K562 (cell line): ENCODE results near the gene TLE6. TPM values are rescaled to one million over a fixed set of nuclear protein-coding genes. Genes with fewer than 3 reads are reported as not detected.
A peak's percentile ranks its signal among the peaks of the same experiment; 100 is the strongest.

ENCODE experiments used
- ADNP ChIP-seq: fragments of 200-800 bp; sonication (Bioruptor generic); IDR thresholded peaks from 2 replicates; pipeline ENCODE4 v1.6.1; 2016; ENCODE audit warnings: missing genetic modification characterization, missing compliant biosample characterization
- ASH1L ChIP-seq: fragments of 450-650 bp; IDR thresholded peaks from 2 replicates; pipeline ENCODE4 v1.6.1; 2018; ENCODE audit warnings: borderline replicate concordance, mild to moderate bottlenecking, low read depth; ENCODE audit not compliant: partially characterized antibody
- CBX5 ChIP-seq: IDR thresholded peaks from 2 replicates; pipeline ENCODE4 v1.6.1; 2014; ENCODE audit warnings: low read depth, borderline replicate concordance
- CEBPG ChIP-seq, 3 experiments: fragments of 200-800 bp in 1 of 3; sonication (Bioruptor generic) in 1 of 3; sonication (generic) in 1 of 3; formaldehyde crosslinking in 1 of 3; IDR thresholded peaks in 2 of 3; conservative IDR thresholded peaks in 1 of 3; 2 replicates each; pipeline versions ENCODE4 v1.6.1 to v1.8.0; 2016 to 2022; ENCODE audit warnings: missing compliant biosample characterization in 2 of 3, missing genetic modification characterization in 2 of 3, mild to moderate bottlenecking in 1 of 3, missing genetic modification reagents in 1 of 3
- CSDE1 ChIP-seq, 2 experiments: fragments of 450-650 bp; IDR thresholded peaks; 2 replicates each; pipeline ENCODE4 v1.6.1; 2016; ENCODE audit warnings: mild to moderate bottlenecking in 1 of 2
- CTBP1 ChIP-seq: fragments of 450-650 bp; IDR thresholded peaks from 2 replicates; pipeline ENCODE4 v1.6.1; 2016; ENCODE audit warnings: borderline replicate concordance
- DACH1 ChIP-seq: fragments of 450-650 bp; IDR thresholded peaks from 2 replicates; pipeline ENCODE4 v1.6.1; 2018; ENCODE audit not compliant: partially characterized antibody
- ETV6 ChIP-seq, 3 experiments: fragments of 150-350 bp in 1 of 3; sonication (generic) in 1 of 3; formaldehyde crosslinking in 1 of 3; IDR thresholded peaks; 2 replicates each; pipeline versions ENCODE4 v1.6.1 to v1.8.0; 2014 to 2022; ENCODE audit warnings: borderline replicate concordance in 2 of 3, low read depth in 2 of 3, antibody characterized with exemption in 1 of 3, low read length in 1 of 3, mild to moderate bottlenecking in 1 of 3, missing genetic modification reagents in 1 of 3
- JUN ChIP-seq, 2 experiments: sonication (generic) in 1 of 2; formaldehyde crosslinking in 1 of 2; IDR thresholded peaks; 2 replicates each; pipeline versions ENCODE4 v1.6.1 to v1.8.0; 2012 to 2022; ENCODE audit warnings: borderline replicate concordance in 2 of 2, mild to moderate bottlenecking in 2 of 2, improper control_type of control experiment in 1 of 2, low read depth in 1 of 2, low read length in 1 of 2, missing genetic modification reagents in 1 of 2
- KDM5B ChIP-seq: fragments of 200-600 bp; sonication (generic); IDR thresholded peaks from 2 replicates; pipeline ENCODE4 v1.6.1; 2012; ENCODE audit warnings: low read depth, mild to moderate bottlenecking, moderate library complexity, low read length, control low read depth, inconsistent platforms; ENCODE audit not compliant: insufficient replicate concordance
- L3MBTL2 ChIP-seq: fragments of 450-650 bp; IDR thresholded peaks from 2 replicates; pipeline ENCODE4 v1.6.1; 2016; ENCODE audit warnings: mild to moderate bottlenecking, moderate library complexity
- MAFG ChIP-seq: fragments of 450-650 bp; conservative IDR thresholded peaks from 2 replicates; pipeline ENCODE4 v1.6.1; 2016; ENCODE audit warnings: missing genetic modification characterization, missing compliant biosample characterization
- MTA1 ChIP-seq: fragments of 450-650 bp; IDR thresholded peaks from 2 replicates; pipeline ENCODE4 v1.6.1; 2017; ENCODE audit warnings: borderline replicate concordance
- NFATC3 ChIP-seq: fragments of 450-650 bp; IDR thresholded peaks from 2 replicates; pipeline ENCODE4 v1.6.1; 2017; ENCODE audit warnings: mild to moderate bottlenecking
- POLR2AphosphoS5 ChIP-seq: IDR thresholded peaks from 2 replicates; pipeline ENCODE4 v1.6.1; 2011; ENCODE audit warnings: mild to moderate bottlenecking, low read depth, low read length, moderate library complexity; ENCODE audit not compliant: control insufficient read depth, insufficient read depth
- POLR3G ChIP-seq: IDR thresholded peaks from 2 replicates; pipeline ENCODE4 v1.6.1; 2011; ENCODE audit not compliant: insufficient read length, insufficient replicate concordance; ENCODE audit errors: extremely low read depth
- RFX5 ChIP-seq: IDR thresholded peaks from 2 replicates; pipeline ENCODE4 v1.6.1; 2011; ENCODE audit warnings: low read depth, mild to moderate bottlenecking, improper control_type of control experiment, low read length
- ZKSCAN3 ChIP-seq: fragments of 250-450 bp; sonication (Bioruptor Pico); IDR thresholded peaks from 2 replicates; pipeline ENCODE4 v1.4.0; 2020
- ZNF324 ChIP-seq: fragments of 250-450 bp; sonication (Bioruptor Pico); IDR thresholded peaks from 2 replicates; pipeline ENCODE4 v1.4.0; 2020; ENCODE audit warnings: mild to moderate bottlenecking
- ZNF354B ChIP-seq: fragments of 250-450 bp; sonication (Bioruptor Pico); IDR thresholded peaks from 2 replicates; pipeline ENCODE4 v1.4.0; 2020
- ZNF445 ChIP-seq: fragments of 250-450 bp; sonication (Bioruptor Pico); IDR thresholded peaks from 2 replicates; pipeline ENCODE4 v1.4.0; 2020; ENCODE audit warnings: low read depth, mild to moderate bottlenecking, moderate library complexity
- polyA plus RNA-seq, 8 experiments: library from polyadenylated mRNA; depleted of rRNA in 4 of 8; stranded (reverse) in 5 of 8; unstranded in 3 of 8; fragments of >200 nt; fragmentation: Nextera tagmentation in 2 of 8; fragmentation: Illumina TruSeq in 1 of 8; extraction: Ambion mirVana in 2 of 8; extraction: Trizol in 1 of 8; gene quantifications; 2 replicates each; pipeline versions ENCODE4 v1.2.1 to v1.2.3, GENCODE V29; 2011 to 2014; ENCODE audit warnings: inconsistent platforms in 1 of 8, missing spikeins in 1 of 8
- total RNA-seq, 7 experiments: library from RNA; depleted of rRNA in 6 of 7; stranded (reverse); fragments of >200 nt in 6 of 7; fragmentation: Illumina TruSeq in 2 of 7; extraction: Trizol in 2 of 7; gene quantifications; 2 replicates each; pipeline versions ENCODE4 v1.2.1 to v1.2.3, GENCODE V29; 2011 to 2021; ENCODE audit warnings: low replicate concordance in 1 of 7
- TF ChIP-seq, protein P1 (sequence below): fragments of 450-650 bp; IDR thresholded peaks from one replicate; pipeline ENCODE4 v1.6.1; 2018; ENCODE audit warnings: mild to moderate bottlenecking, moderate library complexity; ENCODE audit not compliant: partially characterized antibody
- TF ChIP-seq, protein P2 (sequence below): sonication (generic); IDR thresholded peaks from 2 replicates; pipeline ENCODE4 v1.6.1; 2016
- TF ChIP-seq, protein P3 (sequence below): fragments of 250-450 bp; sonication (Bioruptor Pico); IDR thresholded peaks from 2 replicates; pipeline ENCODE4 v1.8.0; 2021; ENCODE audit warnings: mild to moderate bottlenecking, moderate library complexity

The TLE6 gene
- total and polyA plus RNA-seq, 9 of the 15 experiments (the other 6 are each of a cell fraction or from before 2014, with no cell fraction given) = 1.1 to 6.1 (median 2.5) TPM

DNA sequence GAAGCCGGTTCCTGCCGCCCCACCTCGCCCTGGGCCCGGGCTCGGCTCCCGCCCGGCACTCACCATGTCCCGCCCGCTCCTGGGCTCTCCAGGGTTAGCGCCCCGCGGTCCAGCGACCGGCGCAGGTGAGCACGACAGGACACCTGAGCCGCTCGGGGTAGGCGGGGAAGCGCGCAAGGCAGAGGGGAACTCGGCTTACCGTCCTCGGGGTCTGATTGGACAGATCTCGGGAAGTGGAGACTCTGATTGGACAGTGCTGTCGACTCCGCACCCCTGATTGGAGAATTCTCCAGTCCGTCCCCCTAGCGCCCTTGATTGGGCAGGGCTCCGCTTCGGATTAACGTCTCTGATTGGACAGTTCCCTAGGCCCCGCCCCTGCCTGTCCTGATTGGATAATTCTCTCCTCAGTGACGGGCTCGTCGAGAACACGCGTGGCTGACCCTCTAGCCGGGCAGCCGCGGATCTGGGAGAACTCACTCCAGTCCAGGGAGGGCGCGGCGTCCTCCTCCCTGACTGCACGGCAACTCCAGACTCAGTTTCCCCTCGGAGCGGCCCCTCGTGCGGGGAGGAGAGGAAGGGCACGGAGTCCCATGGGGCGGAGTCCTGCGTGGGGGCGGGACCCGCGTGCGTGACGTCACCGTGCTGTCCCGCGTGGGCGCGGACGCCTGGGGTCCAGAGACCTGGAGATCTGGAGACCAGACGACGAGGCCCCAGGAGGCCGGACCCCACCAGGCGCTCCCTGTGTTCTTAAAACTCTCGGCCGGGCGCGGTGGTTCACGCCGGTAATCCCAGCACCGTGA is 32.4 kb upstream of the TLE6 start, which contains the start of gene ZNF77 (continued):
- TF ChIP-seq, protein P1, sequence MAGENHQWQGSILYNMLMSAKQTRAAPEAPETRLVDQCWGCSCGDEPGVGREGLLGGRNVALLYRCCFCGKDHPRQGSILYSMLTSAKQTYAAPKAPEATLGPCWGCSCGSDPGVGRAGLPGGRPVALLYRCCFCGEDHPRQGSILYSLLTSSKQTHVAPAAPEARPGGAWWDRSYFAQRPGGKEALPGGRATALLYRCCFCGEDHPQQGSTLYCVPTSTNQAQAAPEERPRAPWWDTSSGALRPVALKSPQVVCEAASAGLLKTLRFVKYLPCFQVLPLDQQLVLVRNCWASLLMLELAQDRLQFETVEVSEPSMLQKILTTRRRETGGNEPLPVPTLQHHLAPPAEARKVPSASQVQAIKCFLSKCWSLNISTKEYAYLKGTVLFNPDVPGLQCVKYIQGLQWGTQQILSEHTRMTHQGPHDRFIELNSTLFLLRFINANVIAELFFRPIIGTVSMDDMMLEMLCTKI = no peak
- TF ChIP-seq, protein P2, sequence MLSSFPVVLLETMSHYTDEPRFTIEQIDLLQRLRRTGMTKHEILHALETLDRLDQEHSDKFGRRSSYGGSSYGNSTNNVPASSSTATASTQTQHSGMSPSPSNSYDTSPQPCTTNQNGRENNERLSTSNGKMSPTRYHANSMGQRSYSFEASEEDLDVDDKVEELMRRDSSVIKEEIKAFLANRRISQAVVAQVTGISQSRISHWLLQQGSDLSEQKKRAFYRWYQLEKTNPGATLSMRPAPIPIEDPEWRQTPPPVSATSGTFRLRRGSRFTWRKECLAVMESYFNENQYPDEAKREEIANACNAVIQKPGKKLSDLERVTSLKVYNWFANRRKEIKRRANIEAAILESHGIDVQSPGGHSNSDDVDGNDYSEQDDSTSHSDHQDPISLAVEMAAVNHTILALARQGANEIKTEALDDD = no peak
- TF ChIP-seq CEBPG (CRISPR knock-in tag; IDR thresholded peaks at IDR 0.05) (peak; percentile 38; the same call in 1 of the 2 replicates), CEBPG (tag; conservative IDR thresholded peaks at IDR 0.05 in 1 of 2, IDR thresholded peaks at IDR 0.05 in 1 of 2) (no peak), DACH1 (no peak), ZNF445 (CRISPR knock-in tag) (no peak), CTBP1 (peak; percentile 62; the same call in 1 of the 2 replicates), ADNP (tag) (no peak), POLR3G (no peak), ZKSCAN3 (CRISPR knock-in tag) (no peak), MTA1 (peak; percentile 95), L3MBTL2 (peak; percentile 98), MAFG (tag) (no peak), RFX5 (peak; percentile 12; the same call in 1 of the 2 replicates), JUN (IDR thresholded peaks at IDR 0.05; ENCODE audit: borderline replicate concordance, low read depth, low read length) (no peak; the same call in 1 of the 2 replicates), JUN (CRISPR knock-in tag; IDR thresholded peaks at IDR 0.05; ENCODE audit: borderline replicate concordance) (peak; percentile 86; the same call in 1 of the 2 replicates), ZNF354B (CRISPR knock-in tag) (no peak), CBX5 (no peak), NFATC3 (no peak), ASH1L (peak; percentile 99), KDM5B (peak; percentile 56), CSDE1 (IDR thresholded peaks at IDR 0.05) (no peak), ZNF324 (CRISPR knock-in tag) (0 out of 2 replicates have a peak, but pooled peaks have one; percentile 45), ETV6 (IDR thresholded peaks at IDR 0.05; ENCODE audit: borderline replicate concordance in 1 of 2, low read depth in 2 of 2, low read length in 1 of 2) (no peak), ETV6 (CRISPR knock-in tag; IDR thresholded peaks at IDR 0.05; ENCODE audit: borderline replicate concordance) (no peak), POLR2AphosphoS5 (peak; percentile 51; the same call in 1 of the 2 replicates)
- TF ChIP-seq, protein P3, sequence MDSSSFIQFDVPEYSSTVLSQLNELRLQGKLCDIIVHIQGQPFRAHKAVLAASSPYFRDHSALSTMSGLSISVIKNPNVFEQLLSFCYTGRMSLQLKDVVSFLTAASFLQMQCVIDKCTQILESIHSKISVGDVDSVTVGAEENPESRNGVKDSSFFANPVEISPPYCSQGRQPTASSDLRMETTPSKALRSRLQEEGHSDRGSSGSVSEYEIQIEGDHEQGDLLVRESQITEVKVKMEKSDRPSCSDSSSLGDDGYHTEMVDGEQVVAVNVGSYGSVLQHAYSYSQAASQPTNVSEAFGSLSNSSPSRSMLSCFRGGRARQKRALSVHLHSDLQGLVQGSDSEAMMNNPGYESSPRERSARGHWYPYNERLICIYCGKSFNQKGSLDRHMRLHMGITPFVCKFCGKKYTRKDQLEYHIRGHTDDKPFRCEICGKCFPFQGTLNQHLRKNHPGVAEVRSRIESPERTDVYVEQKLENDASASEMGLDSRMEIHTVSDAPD = no peak
